GM23338 (cell line): Measurements from ENCODE around the gene CD40LG. TPM values are rescaled to one million over a fixed set of nuclear protein-coding genes. Genes with fewer than 3 reads are reported as not detected.

Experiments
- ATAC-seq: fragments of 200-7000 bp; cut with Tn5 transposase; 3 replicates; pipeline ENCODE4 v1.9.1; 2020
- DNase-seq: peaks from one replicate; pipeline ENCODE4 v3.0.0-alpha.2; 2015; ENCODE audit warnings: low spot score
- H2AFZ ChIP-seq: fragments of 200-600 bp; sonication (generic); 2 replicates; pipeline ENCODE4 v1.8.0; 2016; ENCODE audit warnings: antibody characterized with exemption, mild to moderate bottlenecking, moderate library complexity
- H3F3A ChIP-seq: fragments of 200-600 bp; sonication (generic); replicated peaks from 2 replicates; pipeline ENCODE4 v1.8.0; 2017; ENCODE audit warnings: antibody characterized with exemption, mixed run types, low read depth
- H3K27ac ChIP-seq: fragments of 200-600 bp; sonication (generic); 2 replicates; pipeline ENCODE4 v1.6.1; 2016; ENCODE audit warnings: low read depth
- H3K27me3 ChIP-seq: fragments of 200-600 bp; sonication (generic); 2 replicates; pipeline ENCODE4 v1.8.0; 2016; ENCODE audit warnings: mild to moderate bottlenecking, mixed run types, moderate library complexity; ENCODE audit not compliant: insufficient read depth
- H3K36me3 ChIP-seq: fragments of 200-600 bp; sonication (generic); 2 replicates; pipeline ENCODE4 v1.8.0; 2016; ENCODE audit warnings: mild to moderate bottlenecking; ENCODE audit not compliant: insufficient read depth
- H3K4me1 ChIP-seq: fragments of 200-600 bp; sonication (generic); 2 replicates; pipeline ENCODE4 v1.8.0; 2016; ENCODE audit warnings: mild to moderate bottlenecking, moderate library complexity; ENCODE audit not compliant: insufficient read depth
- H3K4me2 ChIP-seq: fragments of 200-600 bp; sonication (generic); 2 replicates; pipeline ENCODE4 v1.7.1; 2017; ENCODE audit warnings: mixed run types
- H3K4me3 ChIP-seq: fragments of 200-600 bp; sonication (generic); 2 replicates; pipeline ENCODE4 v1.6.1; 2016; ENCODE audit warnings: mixed run types
- H3K79me2 ChIP-seq: fragments of 200-600 bp; sonication (generic); replicated peaks from 2 replicates; pipeline ENCODE4 v1.8.0; 2017; ENCODE audit warnings: mild to moderate bottlenecking; ENCODE audit not compliant: insufficient read depth
- H3K9me2 ChIP-seq: fragments of 200-600 bp; sonication (generic); 2 replicates; pipeline ENCODE4 v1.8.0; 2017; ENCODE audit not compliant: insufficient read depth
- H4K20me1 ChIP-seq: fragments of 200-600 bp; sonication (generic); replicated peaks from 2 replicates; pipeline ENCODE4 v1.8.0; 2017; ENCODE audit warnings: mild to moderate bottlenecking; ENCODE audit not compliant: insufficient read depth
- H3K27ac Mint-ChIP-seq: 2 replicates; pipeline ENCODE4 v1.8.0; 2020; ENCODE audit warnings: inconsistent platforms, mild to moderate bottlenecking, moderate library complexity, mixed read lengths
- H3K27me3 Mint-ChIP-seq: 3 replicates; pipeline ENCODE4 v1.8.0; 2022; ENCODE audit warnings: low read depth, mild to moderate bottlenecking, moderate library complexity, mixed read lengths, inconsistent platforms; ENCODE audit not compliant: insufficient read depth, poor library complexity
- H3K36me3 Mint-ChIP-seq: 3 replicates; pipeline ENCODE4 v1.8.0; 2021; ENCODE audit warnings: low read depth, mild to moderate bottlenecking, inconsistent platforms, moderate library complexity, mixed read lengths
- H3K4me1 Mint-ChIP-seq: 3 replicates; pipeline ENCODE4 v1.8.0; 2020; ENCODE audit warnings: mild to moderate bottlenecking, inconsistent platforms, mixed read lengths
- H3K4me3 Mint-ChIP-seq: 3 replicates; pipeline ENCODE4 v1.8.0; 2021; ENCODE audit warnings: moderate library complexity, mild to moderate bottlenecking, inconsistent platforms, mixed read lengths
- H3K9me3 Mint-ChIP-seq: 3 replicates; pipeline ENCODE4 v1.8.0; 2020; ENCODE audit warnings: moderate library complexity, mild to moderate bottlenecking, inconsistent platforms, mixed read lengths
- CREB1 ChIP-seq: fragments of 250-450 bp; sonication (Bioruptor Pico); IDR thresholded peaks from 2 replicates; pipeline ENCODE4 v1.5.0; 2020; ENCODE audit warnings: low read depth, mild to moderate bottlenecking, moderate library complexity
- EZH2 ChIP-seq: fragments of 200-600 bp; sonication (generic); IDR thresholded peaks from one replicate; pipeline ENCODE4 v1.8.0; 2017; ENCODE audit warnings: antibody characterized with exemption, mild to moderate bottlenecking, low read depth; ENCODE audit not compliant: unreplicated experiment
- EZH2phosphoT487 ChIP-seq: fragments of 200-600 bp; sonication (generic); IDR thresholded peaks from one replicate; pipeline ENCODE4 v1.8.1; 2018; ENCODE audit warnings: antibody characterized with exemption; ENCODE audit not compliant: unreplicated experiment
- JUNB ChIP-seq: IDR thresholded peaks from one replicate; pipeline ENCODE4 v1.6.1; 2016; ENCODE audit warnings: antibody characterized with exemption; ENCODE audit not compliant: unreplicated experiment
- NANOG ChIP-seq: IDR thresholded peaks from 2 replicates; pipeline ENCODE4 v1.6.1; 2016; ENCODE audit warnings: antibody characterized with exemption, borderline replicate concordance
- POLR2AphosphoS5 ChIP-seq: IDR thresholded peaks from 2 replicates; pipeline ENCODE4 v1.6.1; 2016; ENCODE audit warnings: antibody characterized with exemption, low read depth
- ZNF114 ChIP-seq: fragments of 250-450 bp; sonication (Bioruptor Pico); IDR thresholded peaks from 2 replicates; pipeline ENCODE4 v1.5.0; 2020; ENCODE audit warnings: mild to moderate bottlenecking, moderate library complexity
- ZNF331 ChIP-seq: fragments of 250-450 bp; sonication (Bioruptor Pico); IDR thresholded peaks from 2 replicates; pipeline ENCODE4 v1.5.0; 2020; ENCODE audit warnings: low read depth, mild to moderate bottlenecking, moderate library complexity
- polyA plus RNA-seq: library from polyadenylated mRNA; unstranded; fragments of >200 nt; fragmentation: Nextera tagmentation; extraction: Ambion mirVana; gene quantifications from 2 replicates; pipeline ENCODE4 v1.2.1, GENCODE V29; 2016
- total RNA-seq: library from RNA; depleted of rRNA; stranded (reverse); fragments of >200 nt; shearing (Covaris generic); gene quantifications from 2 replicates; pipeline ENCODE4 v1.2.3, GENCODE V29; 2014
- TF ChIP-seq, protein P1 (sequence below): IDR thresholded peaks from 2 replicates; pipeline ENCODE4 v1.6.1; 2016; ENCODE audit warnings: antibody characterized with exemption
- TF ChIP-seq, protein P2 (sequence below): IDR thresholded peaks from one replicate; pipeline ENCODE4 v1.6.1; 2018; ENCODE audit warnings: antibody characterized with exemption; ENCODE audit not compliant: unreplicated experiment
- TF ChIP-seq, protein P3 (sequence below), 2 experiments: fragments of 200-600 bp in 1 of 2; sonication (generic) in 1 of 2; conservative IDR thresholded peaks; 2 replicates each; pipeline versions ENCODE4 v1.5.1 to v1.6.1; 2016 to 2017; ENCODE audit warnings: antibody characterized with exemption in 2 of 2, low read depth in 2 of 2, mild to moderate bottlenecking in 2 of 2, moderate library complexity in 1 of 2

Gene CD40LG
- total and polyA plus RNA-seq, 2 experiments from 2014 or later = not detected

DNA sequence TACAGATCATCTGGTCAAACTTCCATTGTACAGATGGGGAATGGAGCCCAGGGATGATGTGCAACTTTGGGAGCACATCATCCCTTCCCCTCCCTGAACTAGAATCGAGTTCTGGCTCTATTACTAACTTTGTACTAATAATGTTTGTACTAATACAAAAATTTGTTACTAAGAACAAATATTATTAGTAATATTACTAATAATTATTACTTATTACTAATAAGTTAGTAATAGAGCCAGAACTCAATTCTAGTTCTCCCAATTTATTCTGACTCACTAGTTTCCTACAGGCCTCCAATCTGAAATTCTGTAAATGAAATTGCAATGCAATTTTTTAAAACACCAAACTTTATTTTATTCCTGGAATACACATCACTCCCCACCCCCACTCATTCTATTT lies 47.9 kb upstream of the CD40LG start:
- Histone ChIP-seq H3K27ac (no peak overlapping the region), H3K4me3 (no peak overlapping the region), H3K36me3 (no peaks in the 10 kb centered on the region), H3K4me1 (no peaks in the 10 kb centered on the region), H3K79me2 (no peaks in the 10 kb centered on the region), H3F3A (no peaks in the 10 kb centered on the region), H3K27me3 (no peaks in the 10 kb centered on the region), H2AFZ (no peak overlapping the region), H3K4me2 (no peak overlapping the region), H3K9me2 (no peaks in the 10 kb centered on the region), H4K20me1 (no peaks in the 10 kb centered on the region)
- TF ChIP-seq, protein P1, sequence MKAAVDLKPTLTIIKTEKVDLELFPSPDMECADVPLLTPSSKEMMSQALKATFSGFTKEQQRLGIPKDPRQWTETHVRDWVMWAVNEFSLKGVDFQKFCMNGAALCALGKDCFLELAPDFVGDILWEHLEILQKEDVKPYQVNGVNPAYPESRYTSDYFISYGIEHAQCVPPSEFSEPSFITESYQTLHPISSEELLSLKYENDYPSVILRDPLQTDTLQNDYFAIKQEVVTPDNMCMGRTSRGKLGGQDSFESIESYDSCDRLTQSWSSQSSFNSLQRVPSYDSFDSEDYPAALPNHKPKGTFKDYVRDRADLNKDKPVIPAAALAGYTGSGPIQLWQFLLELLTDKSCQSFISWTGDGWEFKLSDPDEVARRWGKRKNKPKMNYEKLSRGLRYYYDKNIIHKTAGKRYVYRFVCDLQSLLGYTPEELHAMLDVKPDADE = no peak
- TF ChIP-seq POLR2AphosphoS5 = no peak
- no peak for TF ChIP-seq JUNB
- TF ChIP-seq, protein P2, sequence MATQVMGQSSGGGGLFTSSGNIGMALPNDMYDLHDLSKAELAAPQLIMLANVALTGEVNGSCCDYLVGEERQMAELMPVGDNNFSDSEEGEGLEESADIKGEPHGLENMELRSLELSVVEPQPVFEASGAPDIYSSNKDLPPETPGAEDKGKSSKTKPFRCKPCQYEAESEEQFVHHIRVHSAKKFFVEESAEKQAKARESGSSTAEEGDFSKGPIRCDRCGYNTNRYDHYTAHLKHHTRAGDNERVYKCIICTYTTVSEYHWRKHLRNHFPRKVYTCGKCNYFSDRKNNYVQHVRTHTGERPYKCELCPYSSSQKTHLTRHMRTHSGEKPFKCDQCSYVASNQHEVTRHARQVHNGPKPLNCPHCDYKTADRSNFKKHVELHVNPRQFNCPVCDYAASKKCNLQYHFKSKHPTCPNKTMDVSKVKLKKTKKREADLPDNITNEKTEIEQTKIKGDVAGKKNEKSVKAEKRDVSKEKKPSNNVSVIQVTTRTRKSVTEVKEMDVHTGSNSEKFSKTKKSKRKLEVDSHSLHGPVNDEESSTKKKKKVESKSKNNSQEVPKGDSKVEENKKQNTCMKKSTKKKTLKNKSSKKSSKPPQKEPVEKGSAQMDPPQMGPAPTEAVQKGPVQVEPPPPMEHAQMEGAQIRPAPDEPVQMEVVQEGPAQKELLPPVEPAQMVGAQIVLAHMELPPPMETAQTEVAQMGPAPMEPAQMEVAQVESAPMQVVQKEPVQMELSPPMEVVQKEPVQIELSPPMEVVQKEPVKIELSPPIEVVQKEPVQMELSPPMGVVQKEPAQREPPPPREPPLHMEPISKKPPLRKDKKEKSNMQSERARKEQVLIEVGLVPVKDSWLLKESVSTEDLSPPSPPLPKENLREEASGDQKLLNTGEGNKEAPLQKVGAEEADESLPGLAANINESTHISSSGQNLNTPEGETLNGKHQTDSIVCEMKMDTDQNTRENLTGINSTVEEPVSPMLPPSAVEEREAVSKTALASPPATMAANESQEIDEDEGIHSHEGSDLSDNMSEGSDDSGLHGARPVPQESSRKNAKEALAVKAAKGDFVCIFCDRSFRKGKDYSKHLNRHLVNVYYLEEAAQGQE = no peak
- TF ChIP-seq, protein P3, sequence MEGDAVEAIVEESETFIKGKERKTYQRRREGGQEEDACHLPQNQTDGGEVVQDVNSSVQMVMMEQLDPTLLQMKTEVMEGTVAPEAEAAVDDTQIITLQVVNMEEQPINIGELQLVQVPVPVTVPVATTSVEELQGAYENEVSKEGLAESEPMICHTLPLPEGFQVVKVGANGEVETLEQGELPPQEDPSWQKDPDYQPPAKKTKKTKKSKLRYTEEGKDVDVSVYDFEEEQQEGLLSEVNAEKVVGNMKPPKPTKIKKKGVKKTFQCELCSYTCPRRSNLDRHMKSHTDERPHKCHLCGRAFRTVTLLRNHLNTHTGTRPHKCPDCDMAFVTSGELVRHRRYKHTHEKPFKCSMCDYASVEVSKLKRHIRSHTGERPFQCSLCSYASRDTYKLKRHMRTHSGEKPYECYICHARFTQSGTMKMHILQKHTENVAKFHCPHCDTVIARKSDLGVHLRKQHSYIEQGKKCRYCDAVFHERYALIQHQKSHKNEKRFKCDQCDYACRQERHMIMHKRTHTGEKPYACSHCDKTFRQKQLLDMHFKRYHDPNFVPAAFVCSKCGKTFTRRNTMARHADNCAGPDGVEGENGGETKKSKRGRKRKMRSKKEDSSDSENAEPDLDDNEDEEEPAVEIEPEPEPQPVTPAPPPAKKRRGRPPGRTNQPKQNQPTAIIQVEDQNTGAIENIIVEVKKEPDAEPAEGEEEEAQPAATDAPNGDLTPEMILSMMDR (conservative IDR thresholded peaks at IDR 0.05; ENCODE audit: low read depth in 2 of 2) = no peak
- no peak for TF ChIP-seq ZNF331 (CRISPR knock-in tag)
- TF ChIP-seq CREB1 (CRISPR knock-in tag) = no peak
- TF ChIP-seq EZH2 = no peak
- TF ChIP-seq EZH2phosphoT487 = no peak
- no peaks in the 10 kb centered on the region for H3K4me1 Mint-ChIP-seq
- DNase-seq = no peak
- ATAC-seq = no peak
- no peaks in the 10 kb centered on the region for H3K36me3 Mint-ChIP-seq
- no peaks in the 10 kb centered on the region for H3K9me3 Mint-ChIP-seq
- no peak overlapping the region for H3K27ac Mint-ChIP-seq
- H3K27me3 Mint-ChIP-seq = no peaks in the 10 kb centered on the region
- H3K4me3 Mint-ChIP-seq = no peak overlapping the region

DNA sequence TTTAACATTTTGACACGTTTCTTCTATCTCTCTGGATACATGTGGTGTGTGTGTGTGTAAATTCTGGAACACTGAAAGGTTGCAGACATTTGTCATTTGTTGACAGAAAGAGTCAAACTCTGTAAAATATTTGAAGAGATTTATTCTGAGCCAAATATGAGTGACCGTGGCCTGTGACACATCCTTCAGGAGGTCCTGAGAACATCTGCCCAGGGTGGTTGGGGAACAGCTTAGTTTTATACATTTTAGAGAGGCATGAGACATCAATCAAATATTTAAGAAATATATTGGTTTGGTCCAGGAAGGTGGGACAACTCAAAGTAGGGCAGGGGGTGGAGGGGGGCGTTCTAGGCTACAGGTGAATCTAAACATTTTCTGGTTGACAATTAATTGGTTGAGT lies 40.7 kb upstream of the CD40LG start:
- H3K36me3 Mint-ChIP-seq = no peaks in the 10 kb centered on the region
- Histone ChIP-seq H3K4me2 (no peak overlapping the region), H3K9me2 (no peaks in the 10 kb centered on the region), H3K4me3 (no peak overlapping the region), H3K36me3 (no peaks in the 10 kb centered on the region), H3F3A (no peaks in the 10 kb centered on the region), H3K27ac (no peak overlapping the region), H3K4me1 (no peaks in the 10 kb centered on the region), H2AFZ (no peak overlapping the region), H4K20me1 (no peaks in the 10 kb centered on the region), H3K27me3 (no peaks in the 10 kb centered on the region), H3K79me2 (no peaks in the 10 kb centered on the region)
- no peak for ATAC-seq
- no peaks in the 10 kb centered on the region for H3K27me3 Mint-ChIP-seq
- H3K4me1 Mint-ChIP-seq = no peaks in the 10 kb centered on the region
- DNase-seq = no peak
- H3K9me3 Mint-ChIP-seq = no peaks in the 10 kb centered on the region
- no peak overlapping the region for H3K4me3 Mint-ChIP-seq
- no peak overlapping the region for H3K27ac Mint-ChIP-seq
- TF ChIP-seq, protein P2 = no peak
- no peak for TF ChIP-seq NANOG
- TF ChIP-seq JUNB = no peak
- no peak for TF ChIP-seq ZNF114 (CRISPR knock-in tag)
